Coronary artery (tissue), 2 donors: ENCODE measurements around the gene CHD9NB.

Experiments used
- DNase-seq: peaks from one replicate; pipeline ENCODE4 v3.0.0-alpha.2; 2017; ENCODE audit warnings: low spot score
- H3K27ac ChIP-seq, 2 donors: fragments of 200-600 bp; sonication (generic); one replicate each; pipeline ENCODE4 v1.5.1; 2016 to 2019
- H3K4me3 ChIP-seq: fragments of 200-600 bp; sonication (generic); 2 replicates; pipeline ENCODE4 v1.5.1; 2016; ENCODE audit warnings: mild to moderate bottlenecking, moderate library complexity
- CTCF ChIP-seq: fragments of 200-600 bp; sonication (generic); IDR thresholded peaks from one replicate; pipeline ENCODE4 v1.5.1; 2019; ENCODE audit warnings: antibody characterized with exemption

The CHD9NB gene

DNA sequence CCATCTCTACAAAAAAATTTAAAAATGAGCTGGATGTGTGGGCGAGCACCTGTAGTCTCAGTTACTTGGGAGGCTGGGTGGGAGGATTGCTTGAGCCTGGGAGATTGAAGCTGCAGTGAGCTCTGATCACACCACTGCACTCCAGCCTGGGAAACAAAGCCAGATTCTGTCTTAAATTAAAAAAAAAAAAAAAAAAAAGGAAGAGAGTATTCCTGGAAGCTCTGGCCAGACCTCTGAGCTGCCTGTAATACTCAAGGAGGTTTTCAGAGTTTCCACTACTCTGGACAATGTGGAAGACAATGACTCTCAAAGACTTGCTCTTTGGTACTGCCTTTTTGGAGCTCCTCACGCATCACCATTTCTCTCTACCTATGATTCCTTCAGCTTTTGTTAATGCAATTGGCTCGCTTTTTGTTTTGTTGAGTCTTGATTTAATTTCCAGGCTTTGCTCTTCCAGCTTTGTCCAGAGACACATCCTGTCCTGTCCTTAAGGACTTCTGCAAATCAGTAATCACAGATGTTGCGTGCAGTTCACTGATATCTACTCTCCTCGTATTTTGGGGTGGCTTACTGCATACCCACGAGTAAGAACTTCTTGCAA, 12.9 kb upstream of the CHD9NB start:
- TF ChIP-seq CTCF: no peak
- Histone ChIP-seq H3K27ac (peak overlapping the region in 1 of 2 donors; percentile 52), H3K4me3 (no peak overlapping the region)
- no peak for DNase-seq

DNA sequence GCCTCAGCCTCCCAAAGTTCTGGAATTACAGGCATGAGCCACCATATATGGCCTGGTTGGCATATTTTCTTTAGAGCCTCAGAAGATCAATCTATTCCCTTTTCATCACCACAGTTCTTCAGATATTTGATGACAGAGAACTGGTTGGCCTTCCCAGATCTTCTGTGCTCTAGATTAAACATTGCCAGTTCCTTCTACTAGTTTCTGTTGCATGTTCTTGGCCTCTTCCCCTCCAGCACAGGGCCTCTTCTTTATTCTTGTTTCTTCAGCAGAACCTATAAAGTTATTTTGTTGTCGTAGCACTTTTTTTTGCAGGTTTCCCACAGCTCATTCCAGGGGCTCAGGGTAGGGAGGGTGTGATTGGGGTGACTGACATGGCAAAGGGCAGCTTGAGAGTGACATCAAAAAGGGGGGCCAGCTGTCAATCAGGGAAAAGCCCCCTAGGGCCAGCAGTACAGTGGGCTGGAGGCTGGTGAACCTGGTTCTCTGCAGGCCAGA, 11.4 kb upstream of the CHD9NB start:
- TF ChIP-seq CTCF: no peak
- Histone ChIP-seq H3K4me3 (no peak overlapping the region), H3K27ac (no peak overlapping the region)
- DNase-seq: no peak

DNA sequence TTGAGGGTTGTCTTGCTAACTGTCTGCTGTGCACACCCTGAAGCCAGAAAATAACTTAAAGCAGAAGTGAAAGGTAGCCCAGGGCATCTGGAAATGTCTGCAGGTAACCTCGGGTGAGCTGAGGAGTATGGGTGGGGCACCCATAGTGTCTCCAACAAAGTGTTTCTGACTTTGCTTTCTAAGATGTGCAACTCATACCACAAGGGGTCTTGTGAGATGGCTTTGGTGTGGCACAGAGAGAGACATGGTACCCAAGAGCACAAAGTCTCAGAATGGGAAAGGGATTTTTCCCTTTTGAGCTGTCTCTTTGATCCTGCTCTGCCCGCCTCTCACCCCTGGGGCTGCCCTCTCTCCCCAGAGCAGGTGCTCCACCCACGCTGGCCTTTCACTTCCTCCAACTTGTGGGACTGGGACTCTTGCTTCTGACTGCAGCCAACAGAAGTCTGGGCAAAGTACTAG, 9.0 kb upstream of the CHD9NB start:
- no peak for DNase-seq
- H3K4me3 ChIP-seq: no peak overlapping the region
- TF ChIP-seq CTCF: no peak
- H3K27ac ChIP-seq: peak overlapping the region in 1 of 2 donors; percentile 6

GRCh38 chr16:53061256-53061655, 8.6 kb upstream of the CHD9NB start:
- DNase-seq: no peak
- no peak overlapping the region for H3K4me3 ChIP-seq
- no peak overlapping the region for H3K27ac ChIP-seq
- TF ChIP-seq CTCF: no peak

GRCh38 chr16:53059672-53060071, 7.0 kb upstream of the CHD9NB start:
- Histone ChIP-seq H3K4me3 (no peak overlapping the region), H3K27ac (no peak overlapping the region)
- TF ChIP-seq CTCF: no peak
- no peak for DNase-seq

DNA sequence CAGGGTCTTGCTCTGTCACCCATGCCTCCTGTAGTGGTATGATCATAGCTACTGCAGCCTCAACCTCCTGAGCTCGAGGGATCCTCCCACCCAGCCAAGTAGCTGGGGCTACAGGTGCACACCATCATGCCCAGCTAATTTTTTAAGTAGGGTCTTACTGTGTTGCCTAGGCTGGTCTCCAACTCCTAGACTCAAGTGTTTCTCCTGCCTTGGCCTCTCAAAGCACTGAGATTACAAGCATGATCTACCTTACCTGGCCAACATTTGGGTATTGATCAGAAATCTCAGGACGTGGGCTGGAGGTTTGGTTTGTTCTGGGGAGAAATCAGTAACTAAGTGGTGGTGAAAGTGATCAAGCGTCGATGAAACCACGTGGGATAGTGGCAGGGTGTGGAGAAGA, 6.2 kb upstream of the CHD9NB start:
- no peak overlapping the region for H3K4me3 ChIP-seq
- DNase-seq: no peak
- TF ChIP-seq CTCF: no peak
- no peak overlapping the region for H3K27ac ChIP-seq

DNA sequence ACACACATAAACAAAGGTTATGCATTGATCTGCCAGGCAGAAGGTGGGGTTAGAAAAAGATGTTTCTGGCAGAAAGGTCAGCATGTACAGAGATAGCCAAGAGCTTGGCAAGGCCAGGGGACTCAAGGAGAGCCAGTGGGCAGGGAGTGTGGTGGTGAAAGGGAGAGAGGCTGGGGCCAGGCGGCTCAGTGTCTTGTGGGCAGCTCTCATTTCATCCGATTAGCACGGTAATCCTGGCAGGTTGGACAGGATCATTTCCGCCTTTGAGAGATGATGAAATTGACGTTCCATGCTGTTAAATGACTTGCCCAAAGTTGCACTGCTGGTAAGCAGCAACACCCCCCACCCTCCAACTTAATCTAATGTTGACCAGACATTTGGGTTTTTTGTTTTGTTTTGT, 5.7 kb upstream of the CHD9NB start:
- H3K27ac ChIP-seq: no peak overlapping the region
- no peak for TF ChIP-seq CTCF
- no peak overlapping the region for H3K4me3 ChIP-seq
- DNase-seq: no peak
